ENCODE data around the gene RAPGEF3.

RAPGEF3 gene

GRCh38 chr12:47741340-47741703 is 17.4 kb downstream of the RAPGEF3 start:
- no peak for DNase-seq

GRCh38 chr12:47740606-47741339 is 17.9 kb downstream of the RAPGEF3 start:
- no peak for DNase-seq

GRCh38 chr12:47739979-47740378 is 18.7 kb downstream of the RAPGEF3 start:
- no peak for DNase-seq

GRCh38 chr12:47739297-47739696 is 19.4 kb downstream of the RAPGEF3 start:
- DNase-seq = no peak

- DNase-seq = no peak
Measured at GRCh38 chr12:47737936-47738594, 20.6 kb downstream of the RAPGEF3 start.

- no peak for DNase-seq
Measured at GRCh38 chr12:47736877-47737676, 21.6 kb downstream of the RAPGEF3 start.

GRCh38 chr12:47736216-47736615 is 22.5 kb downstream of the RAPGEF3 start:
- DNase-seq = no peak

GRCh38 chr12:47735649-47736048 is 23.0 kb downstream of the RAPGEF3 start:
- no peak for DNase-seq

GRCh38 chr12:47734725-47735480 is 23.8 kb downstream of the RAPGEF3 start:
- DNase-seq = peak; percentile 22

- DNase-seq = no peak
Measured at GRCh38 chr12:47733142-47733541, 25.5 kb downstream of the RAPGEF3 start.

GRCh38 chr12:47732504-47732903 is 26.2 kb downstream of the RAPGEF3 start:
- no peak for DNase-seq

GRCh38 chr12:47731723-47732122 is 27.0 kb downstream of the RAPGEF3 start:
- DNase-seq = no peak

- no peak for DNase-seq
Measured at GRCh38 chr12:47730341-47730744, 28.3 kb downstream of the RAPGEF3 start.

- DNase-seq = no peak
Measured at GRCh38 chr12:47729233-47729632, 29.4 kb downstream of the RAPGEF3 start.

- no peak for DNase-seq
Measured at GRCh38 chr12:47725893-47726292, 32.8 kb downstream of the RAPGEF3 start.

- no peak for DNase-seq
Measured at GRCh38 chr12:47725091-47725772, 33.4 kb downstream of the RAPGEF3 start, which contains the start of gene ENDOU. Gene ENDOU (minus strand): TSS chr12:47725490. CDS start chr12:47725413, 77 bp downstream.

GRCh38 chr12:47722941-47723631 is 35.6 kb downstream of the RAPGEF3 start:
- no peak for DNase-seq

- no peak for DNase-seq
Measured at GRCh38 chr12:47722136-47722834, 36.4 kb downstream of the RAPGEF3 start.

GRCh38 chr12:47721431-47721973 is 37.2 kb downstream of the RAPGEF3 start:
- DNase-seq = no peak

GRCh38 chr12:47718531-47718930 is 40.1 kb downstream of the RAPGEF3 start:
- no peak for DNase-seq
